Skeletal muscle tissue (tissue), 4 donors: ENCODE data around the gene ZDBF2. TPM values are rescaled to one million over a fixed set of nuclear protein-coding genes. Genes with fewer than 3 reads are reported as not detected.
"Not testable (repeated sequence)": the region's sequence is repeated elsewhere in the genome, so short reads cannot be mapped to it uniquely, and the experiment has no call there.

Experiments
- H3K27ac ChIP-seq: one replicate; pipeline ENCODE4 v1.7.0; 2013; ENCODE audit warnings: mild to moderate bottlenecking, low read depth, low read length, inconsistent platforms
- H3K27me3 ChIP-seq, 3 donors: one replicate each; pipeline ENCODE4 v1.7.0; 2013; ENCODE audit warnings: low read length in 3 of 3; ENCODE audit not compliant: control insufficient read depth in 3 of 3, insufficient read depth in 3 of 3
- H3K36me3 ChIP-seq, 3 donors: one replicate each; pipeline ENCODE4 v1.7.0; 2013; ENCODE audit warnings: low read length in 3 of 3; ENCODE audit not compliant: control insufficient read depth in 3 of 3, insufficient read depth in 3 of 3
- H3K4me1 ChIP-seq, 3 donors: one replicate each; pipeline ENCODE4 v1.7.0; 2013; ENCODE audit warnings: low read length in 3 of 3, mild to moderate bottlenecking in 3 of 3; ENCODE audit not compliant: control insufficient read depth in 3 of 3, insufficient read depth in 3 of 3
- H3K4me3 ChIP-seq, 3 donors: one replicate each; pipeline ENCODE4 v1.7.0; 2013; ENCODE audit warnings: low read length in 3 of 3
- H3K9ac ChIP-seq, 3 donors: one replicate each; pipeline ENCODE4 v1.7.0; 2013; ENCODE audit warnings: low read length in 3 of 3, mild to moderate bottlenecking in 3 of 3, moderate library complexity in 2 of 3, low read depth in 1 of 3
- H3K9me3 ChIP-seq, 3 donors: one replicate each; pipeline ENCODE4 v1.7.0; 2013; ENCODE audit warnings: low read length in 3 of 3; ENCODE audit not compliant: control insufficient read depth in 3 of 3
- total RNA-seq: library from RNA; depleted of rRNA; stranded (reverse); fragments of >200 nt; gene quantifications from one replicate; pipeline ENCODE4 v1.2.3, GENCODE V29; 2014
- donor health status: Osteomylitis.

Gene ZDBF2
- total RNA-seq, 1 donor from 2014 or later, result 12.0 TPM

DNA sequence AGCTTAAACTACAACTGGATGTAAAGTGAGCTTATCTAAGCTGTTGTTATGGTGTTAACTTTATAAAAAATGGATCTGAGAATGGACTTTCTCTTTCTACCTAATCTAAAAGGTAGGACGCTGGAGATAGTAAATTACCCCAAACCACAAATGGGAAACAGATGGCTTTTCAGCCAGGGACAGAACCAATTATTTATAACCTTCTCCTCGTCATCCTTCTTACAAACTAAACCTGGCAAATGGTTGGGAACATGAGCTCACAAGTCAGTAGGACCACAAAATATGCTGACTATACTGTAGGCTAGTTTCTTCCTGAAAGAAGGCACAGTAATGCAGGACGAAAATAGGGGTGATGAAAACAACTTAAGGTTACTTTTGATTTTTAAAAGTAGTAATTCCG, 32.7 kb upstream of the ZDBF2 start:
- Histone ChIP-seq H3K36me3 (no peaks in the 10 kb centered on the region), H3K4me1 (no peaks in the 10 kb centered on the region), H3K27ac (no peak overlapping the region), H3K9me3 (no peaks in the 10 kb centered on the region), H3K4me3 (no peak overlapping the region), H3K9ac (no peak overlapping the region), H3K27me3 (no peaks in the 10 kb centered on the region)

DNA sequence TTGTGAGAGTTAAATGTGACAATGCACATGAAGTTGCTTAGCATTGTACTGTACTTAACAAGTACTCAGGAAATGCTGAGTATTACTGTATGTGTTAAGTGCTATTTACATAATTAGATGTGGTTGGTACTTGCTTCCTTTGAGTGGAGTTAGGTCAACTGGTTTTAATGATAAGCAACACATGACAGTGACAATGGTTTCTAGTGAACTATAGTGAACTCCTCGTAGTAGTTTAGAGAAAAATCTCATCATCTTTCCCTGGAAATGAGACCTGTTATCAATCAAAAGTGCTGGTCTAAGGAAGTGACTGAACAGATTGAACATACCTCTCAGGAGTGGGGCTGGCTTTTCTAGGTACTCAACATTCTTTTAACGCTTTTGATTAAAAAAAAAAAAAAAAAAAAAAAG, 29.2 kb upstream of the ZDBF2 start:
- Histone ChIP-seq H3K9ac (no peak overlapping the region), H3K27me3 (peaks cover 0 to 11% (median 5%) of the 10 kb centered on the region in 3 donors)

GRCh38 chr2:206250041-206250897, 24.2 kb upstream of the ZDBF2 start:
- Histone ChIP-seq H3K27me3 (peaks cover 22 to 42% (median 30%) of the 10 kb centered on the region in 3 donors), H3K9ac (no peak overlapping the region), H3K27ac (no peak overlapping the region), H3K4me1 (no peaks in the 10 kb centered on the region), H3K9me3 (peaks cover 0 to 2% (median 0%) of the 10 kb centered on the region in 3 donors), H3K36me3 (no peaks in the 10 kb centered on the region), H3K4me3 (peak overlapping the region; percentile 41 to 60 (median 48))

More for the DNA sequence above, 29.2 kb upstream of the ZDBF2 start:
- Histone ChIP-seq H3K9me3 (no peaks in the 10 kb centered on the region), H3K4me1 (no peaks in the 10 kb centered on the region), H3K36me3 (no peaks in the 10 kb centered on the region), H3K27ac (no peak overlapping the region), H3K4me3 (no peak overlapping the region)

DNA sequence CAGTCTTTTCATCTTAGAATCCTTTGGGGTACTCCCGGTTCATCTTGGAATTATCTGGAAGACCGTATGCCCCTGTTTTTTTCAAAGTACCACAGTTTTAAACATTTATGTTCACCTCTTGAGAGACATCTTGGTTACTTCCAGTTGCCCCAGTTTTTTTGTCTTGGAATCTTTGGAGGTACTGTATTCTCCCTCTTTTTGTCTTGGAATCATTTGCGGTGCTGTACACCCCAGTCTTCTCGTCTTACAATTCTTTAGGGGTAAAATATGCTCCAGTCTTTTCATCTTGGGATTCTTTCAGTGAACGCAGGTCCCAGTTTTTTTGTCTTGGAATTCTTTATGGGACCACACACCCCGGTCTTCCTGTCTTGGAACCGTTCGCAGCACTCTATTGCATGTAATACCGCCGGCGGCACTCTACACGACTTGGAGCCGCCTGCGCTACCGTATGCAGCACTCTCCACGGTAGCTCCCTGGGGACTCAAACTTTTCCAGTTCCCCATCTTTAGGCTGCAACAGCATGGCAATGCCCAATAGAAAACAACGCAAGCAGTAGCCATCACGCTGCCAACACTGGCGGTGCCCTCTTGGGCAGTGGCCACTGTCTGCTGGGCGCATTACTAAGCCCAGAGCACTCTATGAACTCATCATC, 21.2 kb upstream of the ZDBF2 start:
- peaks cover 0 to 2% (median 0%) of the 10 kb centered on the region in 3 donors for H3K9me3 ChIP-seq
- no peak overlapping the region for H3K4me3 ChIP-seq
- H3K36me3 ChIP-seq, result no peaks in the 10 kb centered on the region
- H3K27ac ChIP-seq, result no peak overlapping the region
- H3K9ac ChIP-seq, result no peak overlapping the region
- H3K4me1 ChIP-seq, result no peaks in the 10 kb centered on the region
- peaks cover 41 to 59% (median 48%) of the 10 kb centered on the region in 3 donors for H3K27me3 ChIP-seq

- Histone ChIP-seq H3K36me3 (no peaks in the 10 kb centered on the region), H3K27me3 (peaks cover 41 to 59% (median 51%) of the 10 kb centered on the region in 3 donors), H3K27ac (no peak overlapping the region), H3K9ac (no peak overlapping the region), H3K4me1 (no peaks in the 10 kb centered on the region), H3K9me3 (peaks cover 0 to 2% (median 0%) of the 10 kb centered on the region in 3 donors), H3K4me3 (no peak overlapping the region)
Observed at GRCh38 chr2:206253777-206254166, 20.7 kb upstream of the ZDBF2 start.

DNA sequence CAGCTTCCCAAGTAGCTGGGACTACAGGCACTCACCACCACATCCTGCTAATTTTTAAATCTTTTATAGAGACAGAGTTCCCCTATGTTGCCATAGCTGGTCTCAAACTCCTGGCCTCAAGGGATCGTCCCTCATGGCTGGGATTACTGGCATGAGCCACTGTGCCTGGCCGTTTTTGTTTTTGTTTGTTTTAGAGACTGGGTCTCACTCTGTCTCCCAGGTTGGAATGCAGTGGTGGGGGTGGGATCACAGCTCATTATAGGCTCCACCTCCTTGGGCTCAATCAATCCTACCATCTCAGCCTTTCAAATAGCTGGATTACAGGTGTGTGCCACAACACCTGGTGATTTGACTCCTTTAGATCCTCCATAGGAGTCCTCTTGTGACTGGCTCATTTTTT, 19.5 kb upstream of the ZDBF2 start:
- H3K9ac ChIP-seq, result no peak overlapping the region
- H3K4me1 ChIP-seq, result no peaks in the 10 kb centered on the region
- no peak overlapping the region for H3K27ac ChIP-seq
- H3K4me3 ChIP-seq, result no peak overlapping the region
- peaks cover 0 to 2% (median 0%) of the 10 kb centered on the region in 3 donors for H3K9me3 ChIP-seq
- H3K27me3 ChIP-seq, result peaks cover 52 to 59% (median 55%) of the 10 kb centered on the region in 3 donors
- H3K36me3 ChIP-seq, result no peaks in the 10 kb centered on the region

DNA sequence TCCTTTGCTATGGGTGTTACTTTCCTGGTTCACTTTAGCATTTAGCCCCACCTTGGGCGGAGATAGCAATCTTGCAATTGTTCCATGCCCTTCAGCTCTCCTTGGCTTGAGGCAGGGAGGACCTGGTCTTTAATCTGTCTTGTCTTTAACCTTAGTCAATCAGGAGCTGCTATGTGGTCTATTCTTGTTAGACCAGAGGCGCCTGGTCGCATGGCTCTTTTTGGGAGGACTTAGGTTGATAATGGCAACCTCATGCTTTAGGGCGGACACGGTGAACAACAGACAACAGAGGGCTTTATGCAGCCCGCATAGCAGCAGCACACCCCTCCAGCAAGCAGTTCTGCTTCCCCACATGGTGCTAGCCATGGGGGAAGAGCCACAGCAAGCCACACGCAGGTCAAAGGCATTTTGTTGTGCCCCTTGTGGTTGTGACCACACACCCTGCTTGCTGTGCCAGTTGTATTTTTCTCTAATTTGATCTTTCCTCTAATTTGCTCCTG, 17.7 kb upstream of the ZDBF2 start:
- Histone ChIP-seq H3K27me3 (peaks cover 60 to 67% (median 63%) of the 10 kb centered on the region in 3 donors), H3K9ac (no peak overlapping the region), H3K9me3 (no peaks in the 10 kb centered on the region), H3K4me3 (no peak overlapping the region), H3K36me3 (no peaks in the 10 kb centered on the region), H3K4me1 (no peaks in the 10 kb centered on the region), H3K27ac (no peak overlapping the region)

DNA sequence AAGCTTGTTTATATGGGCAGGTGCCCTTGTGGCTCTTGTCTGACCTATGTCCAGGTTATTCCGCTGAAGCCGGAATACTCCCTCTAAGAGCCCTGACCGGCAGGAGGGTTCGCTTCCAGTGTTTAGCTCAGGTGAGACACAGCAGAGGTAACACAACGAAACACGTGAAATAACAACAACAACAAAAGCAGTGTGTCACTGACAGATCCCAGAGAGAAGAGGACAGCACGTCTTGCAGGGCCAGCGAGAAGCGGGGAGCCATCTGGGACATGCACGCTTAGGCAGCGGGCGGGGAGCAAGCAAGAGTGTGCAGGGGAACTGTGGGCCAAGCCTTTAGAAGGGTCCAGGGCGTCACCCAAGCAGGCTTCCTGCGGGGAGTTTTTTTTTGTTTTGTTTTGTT, 17.1 kb upstream of the ZDBF2 start:
- no peak overlapping the region for H3K9ac ChIP-seq
- H3K27me3 ChIP-seq, result peaks cover 65 to 71% (median 66%) of the 10 kb centered on the region in 3 donors
- H3K27ac ChIP-seq, result no peak overlapping the region
- H3K9me3 ChIP-seq, result no peaks in the 10 kb centered on the region
- no peak overlapping the region for H3K4me3 ChIP-seq
- H3K4me1 ChIP-seq, result no peaks in the 10 kb centered on the region
- H3K36me3 ChIP-seq, result no peaks in the 10 kb centered on the region

DNA sequence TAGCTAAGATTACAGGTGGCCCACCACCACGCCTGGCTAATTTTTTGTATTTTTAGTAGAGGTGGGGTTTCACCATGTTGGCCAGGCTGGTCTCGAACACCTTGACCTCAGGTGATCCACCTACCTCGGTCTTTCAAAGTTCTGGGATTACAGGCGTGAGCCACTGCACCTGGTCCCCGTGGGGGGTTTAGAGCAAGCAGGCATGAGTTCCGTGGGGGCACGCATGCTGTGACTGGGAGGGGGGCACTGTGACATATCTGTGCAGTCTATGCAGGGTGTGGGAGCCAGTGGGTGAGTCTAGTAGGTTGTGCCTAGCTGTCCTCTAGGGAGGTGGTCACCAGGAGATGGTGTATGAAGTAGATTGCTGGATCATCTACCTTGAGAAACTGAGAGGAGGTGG, 16.6 kb upstream of the ZDBF2 start:
- no peaks in the 10 kb centered on the region for H3K4me1 ChIP-seq
- H3K9ac ChIP-seq, result no peak overlapping the region
- peaks cover 65 to 69% (median 66%) of the 10 kb centered on the region in 3 donors for H3K27me3 ChIP-seq
- no peaks in the 10 kb centered on the region for H3K9me3 ChIP-seq
- H3K27ac ChIP-seq, result no peak overlapping the region
- H3K4me3 ChIP-seq, result no peak overlapping the region
- no peaks in the 10 kb centered on the region for H3K36me3 ChIP-seq

GRCh38 chr2:206258615-206259014, 15.8 kb upstream of the ZDBF2 start:
- H3K4me3 ChIP-seq, result not testable (repeated sequence)

More at GRCh38 chr2:206258615-206259014, 15.8 kb upstream of the ZDBF2 start:
- not testable (repeated sequence) for H3K9me3 ChIP-seq, H3K9ac ChIP-seq, H3K36me3 ChIP-seq, H3K4me1 ChIP-seq, H3K27ac ChIP-seq
- H3K27me3 ChIP-seq, result peaks cover 66 to 68% (median 67%) of the 10 kb centered on the region in 3 donors
